Naive B cell (primary cell): ENCODE data around the gene GEMIN2. TPM values are rescaled to one million over a fixed set of nuclear protein-coding genes. Genes with fewer than 3 reads are reported as not detected.
"Not testable (repeated sequence)": the region's sequence is repeated elsewhere in the genome, so short reads cannot be mapped to it uniquely, and the experiment has no call there.

Source experiments
- ATAC-seq, 2 donors: fragments of 150-1000 bp; cut with Tn5 transposase; 2 replicates each; pipeline ENCODE4 v1.10.0; 2021; ENCODE audit warnings: low read depth in 2 of 2, mild to moderate bottlenecking in 2 of 2, moderate library complexity in 2 of 2
- DNase-seq: peaks from one replicate; pipeline ENCODE4 v3.0.0; 2022
- H3K27ac Mint-ChIP-seq, 6 donors: one replicate each; pipeline ENCODE4 v1.8.0; 2020 to 2022; ENCODE audit warnings: mild to moderate bottlenecking in 6 of 6, mixed read lengths in 6 of 6, moderate library complexity in 5 of 6, inconsistent platforms in 2 of 6
- H3K27me3 Mint-ChIP-seq, 3 donors: one replicate each; pipeline ENCODE4 v1.8.0; 2021 to 2022; ENCODE audit warnings: mixed read lengths in 3 of 3, mild to moderate bottlenecking in 1 of 3
- H3K36me3 Mint-ChIP-seq, 2 donors: one replicate each; pipeline ENCODE4 v1.8.0; 2020 to 2022; ENCODE audit warnings: mixed read lengths in 2 of 2, inconsistent platforms in 1 of 2, mild to moderate bottlenecking in 1 of 2
- H3K4me1 Mint-ChIP-seq, 3 donors: one replicate each; pipeline ENCODE4 v1.8.0; 2020 to 2022; ENCODE audit warnings: mixed read lengths in 3 of 3, inconsistent platforms in 1 of 3, mild to moderate bottlenecking in 1 of 3, moderate library complexity in 1 of 3
- H3K4me3 Mint-ChIP-seq, 8 donors: one replicate each; pipeline ENCODE4 v1.8.0; 2020 to 2022; ENCODE audit warnings: mild to moderate bottlenecking in 8 of 8, mixed read lengths in 8 of 8, moderate library complexity in 8 of 8, inconsistent platforms in 2 of 8
- H3K9me3 Mint-ChIP-seq, 7 donors: one replicate each; pipeline ENCODE4 v1.8.0; 2020 to 2022; ENCODE audit warnings: mixed read lengths in 7 of 7, mild to moderate bottlenecking in 5 of 7, inconsistent platforms in 2 of 7, moderate library complexity in 1 of 7
- polyA plus RNA-seq, 6 donors: library from polyadenylated mRNA; unstranded; fragments of 300-500 nt; fragmentation: Illumina TruSeq; gene quantifications; one replicate each; pipeline ENCODE4 v1.2.3, GENCODE V29; 2021; ENCODE audit warnings: low read depth in 6 of 6

GEMIN2 gene
- polyA plus RNA-seq, 6 donors from 2014 or later: 12.9 to 23.9 (median 14.6) TPM

DNA sequence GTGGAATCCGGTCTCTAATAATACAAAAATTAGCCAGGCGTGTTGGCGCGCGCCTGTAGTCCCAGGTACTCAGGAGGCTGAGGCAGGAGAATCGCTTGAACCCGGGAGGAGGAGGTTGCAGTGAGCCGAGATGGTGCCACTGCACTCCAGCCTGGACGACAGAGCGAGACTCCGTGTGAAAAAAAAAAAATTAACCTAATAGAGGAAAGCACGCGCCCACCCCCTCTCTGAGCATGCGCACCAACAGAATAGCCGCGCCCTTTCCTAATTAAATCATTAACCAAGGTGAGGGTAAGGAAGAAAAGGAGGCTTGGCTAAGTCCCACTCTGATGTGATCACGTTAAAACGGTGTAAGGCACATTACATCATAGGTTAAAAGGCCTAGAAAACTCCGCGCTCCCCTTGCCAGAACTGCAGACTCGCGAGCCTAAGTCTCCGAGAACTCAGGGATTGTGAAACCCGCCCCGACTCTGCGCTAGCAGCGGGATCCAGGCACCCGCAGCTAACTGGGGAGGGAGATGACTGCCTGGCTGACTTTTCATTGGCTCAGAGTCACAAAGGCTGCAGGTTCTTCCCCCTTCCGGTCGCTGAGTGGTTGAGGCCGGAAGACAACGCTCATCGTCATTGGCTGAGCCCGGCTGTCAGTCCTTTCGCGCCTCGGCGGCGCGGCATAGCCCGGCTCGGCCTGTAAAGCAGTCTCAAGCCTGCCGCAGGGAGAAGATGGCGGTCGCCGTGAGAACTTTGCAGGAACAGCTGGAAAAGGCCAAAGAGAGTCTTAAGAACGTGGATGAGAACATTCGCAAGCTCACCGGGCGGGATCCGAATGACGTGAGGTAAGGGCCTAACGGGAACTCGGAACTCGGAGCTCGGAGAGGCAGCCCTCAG is 60.7 kb downstream of the GEMIN2 start, which contains the start of gene PNN:
Gene PNN, plus strand, starts transcription at position 695 of the 885 bp plus-strand sequence. Its CDS starts 26 bp downstream, at position 721.
- Mint-ChIP-seq H3K4me3 (peak within 1 kb of the TSS; percentile 97 to 100 (median 98)), H3K27me3 (no peaks in the 10 kb centered on the region), H3K9me3 (no peaks in the 10 kb centered on the region), H3K36me3 (peaks cover 7 to 16% of the 10 kb centered on the region in 2 donors), H3K27ac (peak within 1 kb of the TSS; percentile 99 to 100 (median 99)), H3K4me1 (peaks cover 18 to 44% (median 20%) of the 10 kb centered on the region in 3 donors)
- peak; percentile 83 to 84 for ATAC-seq
- peak; percentile 98 for DNase-seq

DNA sequence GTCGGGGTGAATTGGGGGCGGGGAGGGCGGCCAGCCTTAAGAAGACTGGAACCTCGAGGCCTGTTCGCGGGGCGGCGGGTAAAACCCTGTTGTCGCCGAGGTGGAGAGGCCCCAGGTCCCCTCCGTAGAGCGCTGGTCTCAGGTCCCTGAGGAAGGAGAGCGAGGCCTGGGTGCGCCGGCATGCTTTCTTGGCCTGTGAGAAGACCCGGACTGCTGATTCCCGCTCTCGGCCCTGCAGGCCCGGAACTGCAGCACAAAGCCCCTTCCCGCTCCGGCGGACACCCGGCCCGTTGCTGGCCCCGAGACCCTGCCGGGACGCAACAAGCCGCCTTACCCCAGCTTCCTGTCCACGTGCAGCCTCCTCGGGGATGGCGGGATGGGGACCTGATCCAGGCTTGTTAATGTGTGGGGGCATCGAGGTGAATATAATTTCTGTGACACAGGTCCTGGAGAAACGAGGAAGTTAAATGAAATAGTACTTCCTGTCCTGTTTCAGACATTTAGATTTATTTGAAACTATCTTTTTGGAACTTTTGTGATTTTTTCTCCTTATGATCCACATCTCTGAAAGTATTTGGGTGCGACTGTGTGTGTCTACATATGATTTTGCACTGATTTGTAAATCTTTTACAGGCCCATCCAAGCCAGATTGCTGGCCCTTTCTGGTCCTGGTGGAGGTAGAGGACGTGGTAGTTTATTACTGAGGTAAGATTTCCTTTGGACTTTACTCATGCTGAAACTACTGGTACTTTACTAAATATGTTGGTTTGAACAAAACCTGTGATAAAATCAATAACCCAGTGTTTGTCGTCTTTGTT is 61.5 kb downstream of the GEMIN2 start:
- Mint-ChIP-seq H3K27me3 (no peaks in the 10 kb centered on the region), H3K36me3 (peaks cover 7 to 16% of the 10 kb centered on the region in 2 donors), H3K4me1 (peaks cover 15 to 36% (median 20%) of the 10 kb centered on the region in 3 donors), H3K27ac (peak overlapping the region; percentile 99 to 100 (median 99)), H3K9me3 (no peaks in the 10 kb centered on the region), H3K4me3 (peak overlapping the region; percentile 97 to 100 (median 98))
- ATAC-seq: peak; percentile 9 to 10
- peak; percentile 67 for DNase-seq

DNA sequence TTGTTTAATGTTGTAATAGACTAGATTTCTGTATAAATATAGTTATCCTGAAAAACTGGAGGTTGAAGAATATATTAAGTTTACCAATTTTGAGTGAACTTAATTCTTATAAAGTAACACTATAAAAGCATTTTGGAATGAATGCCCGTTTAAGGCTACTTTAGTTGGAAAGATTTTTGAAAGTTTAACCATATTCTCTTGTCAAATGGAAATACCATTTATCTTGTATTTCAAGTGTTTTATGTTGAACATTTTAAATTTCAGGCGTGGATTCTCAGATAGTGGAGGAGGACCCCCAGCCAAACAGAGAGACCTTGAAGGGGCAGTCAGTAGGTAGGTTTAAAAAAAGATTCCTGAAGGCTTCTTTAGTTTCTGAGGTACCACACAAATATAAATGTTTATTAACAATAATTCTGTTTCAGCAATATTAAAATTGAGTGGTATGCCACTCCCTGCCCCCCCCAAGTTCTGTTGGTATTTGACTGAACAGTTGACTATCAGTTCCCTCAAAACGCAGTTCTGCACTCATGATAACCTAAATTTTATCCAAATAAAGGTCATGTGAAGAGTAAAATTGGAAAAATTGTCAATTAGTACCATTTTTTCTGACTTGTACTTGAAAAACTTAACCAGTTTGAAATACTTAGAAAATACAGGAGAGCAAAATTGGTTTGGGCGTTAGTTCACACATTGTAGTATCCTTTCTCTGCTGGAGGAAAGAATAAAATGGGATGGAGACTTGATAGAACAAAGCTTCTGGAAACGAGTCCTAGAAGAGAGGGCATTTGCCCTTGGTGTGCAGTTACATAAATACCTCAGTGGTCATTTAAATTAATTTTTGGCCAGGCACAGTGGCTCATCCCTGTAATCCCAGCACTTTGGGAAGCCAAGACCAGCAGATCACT is 62.4 kb downstream of the GEMIN2 start:
- Mint-ChIP-seq H3K9me3 (no peaks in the 10 kb centered on the region), H3K27me3 (no peaks in the 10 kb centered on the region)
- ATAC-seq: no peak

DNA sequence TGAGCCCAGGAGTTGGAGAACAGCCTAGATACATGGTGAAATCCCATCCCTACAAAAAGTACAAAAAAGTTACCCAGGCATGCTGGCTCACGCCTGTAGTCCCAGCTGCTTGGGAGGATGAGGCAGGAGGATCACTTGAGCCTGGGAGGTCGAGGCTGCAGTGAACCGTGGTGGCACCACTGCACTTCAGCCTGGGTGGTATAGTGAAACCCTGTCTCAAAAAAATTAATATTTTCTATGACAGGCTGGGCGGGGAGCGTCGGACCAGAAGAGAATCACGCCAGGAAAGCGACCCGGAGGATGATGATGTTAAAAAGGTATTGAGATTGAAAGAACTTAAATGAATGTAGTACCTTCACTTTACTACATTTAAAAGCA is 63.0 kb downstream of the GEMIN2 start:
- peaks cover 15 to 32% (median 20%) of the 10 kb centered on the region in 3 donors for H3K4me1 Mint-ChIP-seq

More for the DNA sequence above, 62.4 kb downstream of the GEMIN2 start:
- DNase-seq: no peak
- peaks cover 15 to 32% (median 20%) of the 10 kb centered on the region in 3 donors for H3K4me1 Mint-ChIP-seq
- H3K27ac Mint-ChIP-seq: peak overlapping the region; percentile 99 to 100 (median 99)
- peak overlapping the region; percentile 97 to 100 (median 98) for H3K4me3 Mint-ChIP-seq
- peaks cover 7 to 16% of the 10 kb centered on the region in 2 donors for H3K36me3 Mint-ChIP-seq

DNA sequence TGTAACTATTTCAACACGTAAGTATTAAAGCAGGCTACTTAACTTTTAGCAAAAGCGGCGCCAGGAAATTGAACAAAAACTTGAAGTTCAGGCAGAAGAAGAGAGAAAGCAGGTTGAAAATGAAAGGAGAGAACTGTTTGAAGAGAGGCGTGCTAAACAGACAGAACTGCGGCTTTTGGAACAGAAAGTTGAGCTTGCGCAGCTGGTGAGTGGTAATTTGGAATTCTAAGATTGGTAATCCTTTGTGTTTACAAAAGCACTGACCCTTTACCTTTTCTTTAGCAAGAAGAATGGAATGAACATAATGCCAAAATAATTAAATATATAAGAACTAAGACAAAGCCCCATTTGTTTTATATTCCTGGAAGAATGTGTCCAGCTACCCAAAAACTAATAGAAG is 64.9 kb downstream of the GEMIN2 start:
- Mint-ChIP-seq H3K36me3 (peaks cover 13 to 16% of the 10 kb centered on the region in 2 donors), H3K9me3 (no peaks in the 10 kb centered on the region), H3K4me1 (peaks cover 17 to 29% (median 20%) of the 10 kb centered on the region in 3 donors), H3K27ac (peak overlapping the region in 2 of 6 donors; percentile 68 to 85), H3K27me3 (no peaks in the 10 kb centered on the region), H3K4me3 (peak overlapping the region in 1 of 8 donors; percentile 57)
- ATAC-seq: no peak
- no peak for DNase-seq

More for the DNA sequence above, 63.0 kb downstream of the GEMIN2 start:
- peak overlapping the region in 5 of 8 donors; percentile 16 to 100 (median 49) for H3K4me3 Mint-ChIP-seq
- H3K27me3 Mint-ChIP-seq: no peaks in the 10 kb centered on the region
- ATAC-seq: no peak
- H3K36me3 Mint-ChIP-seq: peaks cover 7 to 16% of the 10 kb centered on the region in 2 donors
- H3K27ac Mint-ChIP-seq: peak overlapping the region in 3 of 6 donors; percentile 42 to 100 (median 80)
- no peak for DNase-seq
- no peaks in the 10 kb centered on the region for H3K9me3 Mint-ChIP-seq

DNA sequence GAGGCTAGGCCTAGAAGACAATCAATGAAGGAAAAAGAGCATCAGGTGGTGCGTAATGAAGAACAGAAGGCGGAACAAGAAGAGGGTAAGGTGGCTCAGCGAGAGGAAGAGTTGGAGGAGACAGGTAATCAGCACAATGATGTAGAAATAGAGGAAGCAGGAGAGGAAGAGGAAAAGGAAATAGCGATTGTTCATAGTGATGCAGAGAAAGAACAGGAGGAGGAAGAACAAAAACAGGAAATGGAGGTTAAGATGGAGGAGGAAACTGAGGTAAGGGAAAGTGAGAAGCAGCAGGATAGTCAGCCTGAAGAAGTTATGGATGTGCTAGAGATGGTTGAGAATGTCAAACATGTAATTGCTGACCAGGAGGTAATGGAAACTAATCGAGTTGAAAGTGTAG is 66.4 kb downstream of the GEMIN2 start:
- ATAC-seq (no peak), DNase-seq (no peak)
- Mint-ChIP-seq H3K9me3 (no peaks in the 10 kb centered on the region), H3K4me3 (no peak overlapping the region), H3K36me3 (peaks cover 8 to 13% of the 10 kb centered on the region in 2 donors), H3K27me3 (no peaks in the 10 kb centered on the region), H3K4me1 (peaks cover 11 to 18% (median 14%) of the 10 kb centered on the region in 3 donors), H3K27ac (no peak overlapping the region)

DNA sequence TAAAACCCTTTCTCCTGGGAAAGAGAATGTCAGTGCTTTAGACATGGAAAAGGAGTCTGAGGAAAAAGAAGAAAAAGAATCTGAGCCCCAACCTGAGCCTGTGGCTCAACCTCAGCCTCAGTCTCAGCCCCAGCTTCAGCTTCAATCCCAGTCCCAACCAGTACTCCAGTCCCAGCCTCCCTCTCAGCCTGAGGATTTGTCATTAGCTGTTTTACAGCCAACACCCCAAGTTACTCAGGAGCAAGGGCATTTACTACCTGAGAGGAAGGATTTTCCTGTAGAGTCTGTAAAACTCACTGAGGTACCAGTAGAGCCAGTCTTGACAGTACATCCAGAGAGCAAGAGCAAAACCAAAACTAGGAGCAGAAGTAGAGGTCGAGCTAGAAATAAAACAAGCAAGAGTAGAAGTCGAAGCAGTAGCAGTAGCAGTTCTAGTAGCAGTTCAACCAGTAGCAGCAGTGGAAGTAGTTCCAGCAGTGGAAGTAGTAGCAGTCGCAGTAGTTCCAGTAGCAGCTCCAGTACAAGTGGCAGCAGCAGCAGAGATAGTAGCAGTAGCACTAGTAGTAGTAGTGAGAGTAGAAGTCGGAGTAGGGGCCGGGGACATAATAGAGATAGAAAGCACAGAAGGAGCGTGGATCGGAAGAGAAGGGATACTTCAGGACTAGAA is 67.0 kb downstream of the GEMIN2 start:
- H3K27me3 Mint-ChIP-seq: no peaks in the 10 kb centered on the region
- no peak overlapping the region for H3K4me3 Mint-ChIP-seq
- H3K27ac Mint-ChIP-seq: no peak overlapping the region
- ATAC-seq (peak in 1 of 2 donors; percentile 10), DNase-seq (no peak)
- peaks cover 8 to 13% of the 10 kb centered on the region in 2 donors for H3K36me3 Mint-ChIP-seq
- H3K4me1 Mint-ChIP-seq: peaks cover 8 to 14% (median 11%) of the 10 kb centered on the region in 3 donors
- no peaks in the 10 kb centered on the region for H3K9me3 Mint-ChIP-seq

DNA sequence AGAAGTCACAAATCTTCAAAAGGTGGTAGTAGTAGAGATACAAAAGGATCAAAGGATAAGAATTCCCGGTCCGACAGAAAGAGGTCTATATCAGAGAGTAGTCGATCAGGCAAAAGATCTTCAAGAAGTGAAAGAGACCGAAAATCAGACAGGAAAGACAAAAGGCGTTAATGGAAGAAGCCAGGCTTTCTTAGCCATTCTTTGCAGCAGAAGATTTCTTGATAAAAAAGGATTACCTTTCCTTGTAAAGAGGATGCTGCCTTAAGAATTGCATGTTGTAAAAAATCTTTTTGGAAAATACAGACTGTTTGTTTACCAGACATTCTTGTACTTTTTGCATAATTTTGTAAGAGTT is 67.5 kb downstream of the GEMIN2 start:
- no peak for DNase-seq
- no peaks in the 10 kb centered on the region for H3K9me3 Mint-ChIP-seq
- H3K27me3 Mint-ChIP-seq: no peaks in the 10 kb centered on the region
- no peak overlapping the region for H3K4me3 Mint-ChIP-seq
- peaks cover 8 to 13% of the 10 kb centered on the region in 2 donors for H3K36me3 Mint-ChIP-seq
- H3K27ac Mint-ChIP-seq: no peak overlapping the region
- no peak for ATAC-seq
- H3K4me1 Mint-ChIP-seq: peaks cover 7 to 11% (median 10%) of the 10 kb centered on the region in 3 donors

DNA sequence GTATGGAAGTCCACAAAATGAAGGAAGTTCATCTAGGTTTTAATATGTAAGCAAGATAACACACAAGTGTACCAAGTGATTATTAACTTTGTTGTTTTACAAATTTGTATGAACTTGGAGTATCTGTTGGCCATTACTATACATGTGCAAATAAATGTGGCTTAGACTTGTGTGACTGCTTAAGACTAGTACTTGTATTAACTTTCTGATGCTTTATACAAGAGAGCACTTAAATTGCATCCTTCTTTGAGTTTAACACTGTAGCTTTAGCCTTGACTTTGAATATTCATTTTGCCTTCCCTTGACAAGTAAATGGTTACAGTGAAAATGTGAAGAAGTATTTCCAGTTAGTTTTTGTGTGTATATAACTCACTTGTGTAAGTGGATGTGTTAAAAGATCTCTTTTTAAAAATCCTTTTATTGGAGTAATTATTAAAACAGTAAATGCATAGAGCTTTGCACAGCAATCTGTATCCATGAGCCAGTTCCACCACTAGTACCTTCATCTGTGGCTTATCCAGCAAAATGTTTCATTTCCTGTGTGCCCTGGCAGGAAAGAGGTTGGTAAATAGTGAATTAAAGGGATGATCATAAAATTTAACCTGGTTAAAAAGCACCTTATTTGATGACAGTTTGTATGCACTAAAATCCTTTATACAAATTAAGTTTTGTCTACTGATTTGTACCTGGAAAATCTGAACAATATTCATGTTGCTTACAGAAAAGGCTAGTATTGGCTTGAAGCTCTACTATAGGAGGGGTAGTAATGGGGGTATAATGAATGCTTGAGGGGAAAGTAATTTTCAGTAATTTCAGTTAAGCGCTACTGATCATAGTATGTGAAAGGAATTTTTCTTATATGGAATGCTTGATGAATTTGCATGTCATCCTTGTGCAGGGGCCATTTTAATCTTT is 68.9 kb downstream of the GEMIN2 start:
- Mint-ChIP-seq H3K27ac (peak overlapping the region in 1 of 6 donors; percentile 40), H3K4me1 (peaks cover 6 to 11% (median 6%) of the 10 kb centered on the region in 3 donors), H3K9me3 (no peaks in the 10 kb centered on the region), H3K27me3 (no peaks in the 10 kb centered on the region), H3K4me3 (no peak overlapping the region), H3K36me3 (peaks cover 8 to 13% of the 10 kb centered on the region in 2 donors)
- DNase-seq (no peak), ATAC-seq (no peak)

DNA sequence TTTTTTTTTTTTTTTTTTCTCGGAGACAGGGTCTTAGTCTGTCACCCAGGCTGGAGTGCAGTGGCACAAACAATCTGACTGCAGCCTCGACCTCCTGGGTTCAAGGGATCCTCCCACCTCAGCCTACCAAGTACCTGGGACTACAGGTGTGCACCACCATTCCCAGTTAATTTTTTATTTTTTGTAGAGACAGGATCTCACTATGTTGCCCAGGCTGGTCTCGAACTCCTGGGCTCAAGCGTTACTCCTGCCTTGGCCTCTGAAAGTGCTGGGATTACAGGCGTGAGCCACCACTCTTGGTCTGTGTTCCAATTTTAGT is 69.5 kb downstream of the GEMIN2 start:
- peak overlapping the region in 1 of 6 donors; percentile 40 for H3K27ac Mint-ChIP-seq
- not testable (repeated sequence) for H3K9me3 Mint-ChIP-seq

DNA sequence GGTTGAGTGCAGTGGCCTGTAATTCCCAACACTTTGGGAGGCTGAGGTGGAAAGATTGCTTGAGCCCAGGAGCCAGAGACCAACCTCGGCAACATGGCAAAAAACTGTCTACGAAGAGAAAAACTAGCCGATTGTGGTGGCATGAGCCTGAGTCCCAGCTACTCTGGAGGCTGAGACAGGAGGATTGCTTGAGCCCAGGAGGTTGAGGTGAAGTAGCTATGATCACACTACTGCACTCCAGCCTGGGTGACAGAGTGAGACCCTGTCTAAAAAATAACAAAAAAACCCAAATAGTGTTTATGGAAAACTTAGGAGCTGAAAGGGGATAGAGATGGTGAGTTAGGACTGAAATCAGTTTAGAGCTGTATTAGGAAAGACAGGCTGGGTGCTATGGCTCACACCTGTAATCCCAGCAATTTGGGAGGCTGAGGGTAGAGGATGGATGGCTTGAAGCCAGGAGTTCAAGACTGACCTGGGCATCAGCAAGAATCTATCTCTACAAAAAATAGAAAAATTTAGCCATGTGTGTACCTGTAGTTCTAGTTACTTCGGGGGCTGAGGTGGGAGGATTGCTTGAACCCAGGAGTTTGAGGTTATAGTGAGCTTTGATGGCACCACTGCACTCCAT is 70.6 kb downstream of the GEMIN2 start:
- DNase-seq: no peak
- H3K4me3 Mint-ChIP-seq: peak overlapping the region in 1 of 8 donors; percentile 48
- H3K4me1 Mint-ChIP-seq: peaks cover 3 to 11% (median 6%) of the 10 kb centered on the region in 3 donors
- no peak for ATAC-seq
- peak overlapping the region in 4 of 6 donors; percentile 66 to 84 (median 75) for H3K27ac Mint-ChIP-seq
- H3K9me3 Mint-ChIP-seq: no peaks in the 10 kb centered on the region
- no peaks in the 10 kb centered on the region for H3K27me3 Mint-ChIP-seq
- H3K36me3 Mint-ChIP-seq: peaks cover 0 to 5% of the 10 kb centered on the region in 2 donors

More for the DNA sequence above, 69.5 kb downstream of the GEMIN2 start:
- DNase-seq, H3K4me3 Mint-ChIP-seq, H3K27me3 Mint-ChIP-seq, ATAC-seq: not testable (repeated sequence)
- Mint-ChIP-seq H3K4me1 (peaks cover 6 to 11% (median 11%) of the 10 kb centered on the region in 3 donors), H3K36me3 (peaks cover 7 to 13% of the 10 kb centered on the region in 2 donors)
